ENCODE data around the gene DMAC1. TPM values are rescaled to one million over a fixed set of nuclear protein-coding genes. Genes with fewer than 3 reads are reported as not detected.
A peak's percentile ranks its signal among the peaks of the same experiment; 100 is the strongest.

Gene DMAC1
- total RNA-seq, 2 donors from 2014 or later: 60.6 to 69.0 TPM

- peaks cover 9% of the 10 kb centered on the region for H3K36me3 Mint-ChIP-seq (ENCODE audit: low read depth)
- WGBS, 2 experiments (ENCODE audit: insufficient coverage in 1 of 2, insufficient read length in 1 of 2): 74 to 92% methylated on average over 2 to 4 of the region's 8 CpGs
- no peaks in the 10 kb centered on the region for H3K9me3 ChIP-seq (ENCODE audit: control insufficient read depth, low read length)
- no peak overlapping the region for H3K27ac ChIP-seq (ENCODE audit: low read depth, low read length)
- no peak overlapping the region for H3K27ac Mint-ChIP-seq
- H3K4me1 ChIP-seq (ENCODE audit: control insufficient read depth, insufficient read depth, low read length): no peaks in the 10 kb centered on the region
- peaks cover 5% of the 10 kb centered on the region for H3K4me1 Mint-ChIP-seq
- H3K36me3 ChIP-seq (ENCODE audit: control insufficient read depth, insufficient read depth, low read length): peaks cover 26% of the 10 kb centered on the region
- H3K27me3 ChIP-seq (ENCODE audit: control insufficient read depth, insufficient read depth, low read length, poor library complexity, severe bottlenecking): no peaks in the 10 kb centered on the region
- no peak for TF ChIP-seq CTCF (conservative IDR thresholded peaks at IDR 0.05)
- H3K9me3 Mint-ChIP-seq: no peaks in the 10 kb centered on the region
- DNase-seq: no peak
- H3K4me3 ChIP-seq (ENCODE audit: low read length): no peak overlapping the region
- peak overlapping the region; percentile 91 for H3K4me3 Mint-ChIP-seq
- no peak overlapping the region for H3K9ac ChIP-seq (ENCODE audit: extremely low read depth, low read length, poor library complexity, severe bottlenecking)
- no peaks in the 10 kb centered on the region for H3K27me3 Mint-ChIP-seq (ENCODE audit: insufficient read depth)
Observed at GRCh38 chr9:7799944-7800285, 337 bp upstream of the DMAC1 start.

- DNase-seq: no peak
- Histone ChIP-seq H3K4me3 (ENCODE audit: low read length) (no peak overlapping the region), H3K27ac (ENCODE audit: low read depth, low read length) (no peak overlapping the region), H3K9ac (ENCODE audit: extremely low read depth, low read length, poor library complexity, severe bottlenecking) (no peak overlapping the region), H3K36me3 (ENCODE audit: control insufficient read depth, insufficient read depth, low read length) (peaks cover 29% of the 10 kb centered on the region), H3K27me3 (ENCODE audit: control insufficient read depth, insufficient read depth, low read length, poor library complexity, severe bottlenecking) (no peaks in the 10 kb centered on the region), H3K9me3 (ENCODE audit: control insufficient read depth, low read length) (no peaks in the 10 kb centered on the region), H3K4me1 (ENCODE audit: control insufficient read depth, insufficient read depth, low read length) (no peaks in the 10 kb centered on the region)
- Mint-ChIP-seq H3K4me3 (no peak overlapping the region), H3K36me3 (ENCODE audit: low read depth) (peaks cover 14% of the 10 kb centered on the region), H3K27me3 (ENCODE audit: insufficient read depth) (no peaks in the 10 kb centered on the region), H3K4me1 (peaks cover 10% of the 10 kb centered on the region), H3K27ac (peak overlapping the region; percentile 30), H3K9me3 (no peaks in the 10 kb centered on the region)
- TF ChIP-seq CTCF (conservative IDR thresholded peaks at IDR 0.05): no peak
- WGBS, 2 experiments (ENCODE audit: insufficient coverage in 1 of 2, insufficient read length in 1 of 2): 96 to 100% methylated on average over 2 to 3 of the region's 3 CpGs
Observed at GRCh38 chr9:7794196-7794595, 5.4 kb downstream of the DMAC1 start.

GRCh38 chr9:7791394-7791793, 8.2 kb downstream of the DMAC1 start:
- no peak for DNase-seq
- Histone ChIP-seq H3K27ac (ENCODE audit: low read depth, low read length) (no peak overlapping the region), H3K4me1 (ENCODE audit: control insufficient read depth, insufficient read depth, low read length) (no peaks in the 10 kb centered on the region), H3K27me3 (ENCODE audit: control insufficient read depth, insufficient read depth, low read length, poor library complexity, severe bottlenecking) (no peaks in the 10 kb centered on the region), H3K9ac (ENCODE audit: extremely low read depth, low read length, poor library complexity, severe bottlenecking) (no peak overlapping the region), H3K36me3 (ENCODE audit: control insufficient read depth, insufficient read depth, low read length) (peaks cover 18% of the 10 kb centered on the region), H3K4me3 (ENCODE audit: low read length) (no peak overlapping the region), H3K9me3 (ENCODE audit: control insufficient read depth, low read length) (no peaks in the 10 kb centered on the region)
- TF ChIP-seq CTCF (conservative IDR thresholded peaks at IDR 0.05): no peak
- H3K9me3 Mint-ChIP-seq: no peaks in the 10 kb centered on the region
- no peak overlapping the region for H3K27ac Mint-ChIP-seq
- no peaks in the 10 kb centered on the region for H3K27me3 Mint-ChIP-seq (ENCODE audit: insufficient read depth)
- H3K36me3 Mint-ChIP-seq (ENCODE audit: low read depth): peaks cover 8% of the 10 kb centered on the region
- no peak overlapping the region for H3K4me3 Mint-ChIP-seq
- 89 to 96% methylated on average over 4 of the region's 4 CpGs for WGBS, 2 experiments (ENCODE audit: insufficient coverage in 1 of 2, insufficient read length in 1 of 2)
- peaks cover 5% of the 10 kb centered on the region for H3K4me1 Mint-ChIP-seq
